Stomach smooth muscle (tissue), 2 donors: ENCODE data around the gene COL4A2.
"Not testable (repeated sequence)": the region's sequence is repeated elsewhere in the genome, so short reads cannot be mapped to it uniquely, and the experiment has no call there.

ENCODE experiments used
- H3K27ac ChIP-seq: one replicate; pipeline ENCODE4 v1.7.0; 2013; ENCODE audit warnings: mild to moderate bottlenecking, low read length, inconsistent platforms
- H3K27me3 ChIP-seq, 2 donors: one replicate each; pipeline ENCODE4 v1.7.0; 2013; ENCODE audit warnings: low read length in 2 of 2; ENCODE audit not compliant: insufficient read depth in 2 of 2, control insufficient read depth in 1 of 2
- H3K36me3 ChIP-seq, 2 donors: one replicate each; pipeline ENCODE4 v1.7.0; 2013; ENCODE audit warnings: low read length in 2 of 2; ENCODE audit not compliant: control insufficient read depth in 2 of 2, insufficient read depth in 2 of 2
- H3K4me1 ChIP-seq: one replicate; pipeline ENCODE4 v1.7.0; 2013; ENCODE audit warnings: low read length; ENCODE audit not compliant: control insufficient read depth, insufficient read depth
- H3K4me3 ChIP-seq, 2 donors: one replicate each; pipeline ENCODE4 v1.7.0; 2013; ENCODE audit warnings: low read length in 2 of 2
- H3K9ac ChIP-seq, 2 donors: one replicate each; pipeline ENCODE4 v1.7.0; 2013; ENCODE audit warnings: low read length in 2 of 2, mild to moderate bottlenecking in 1 of 2
- H3K9me3 ChIP-seq, 2 donors: one replicate each; pipeline ENCODE4 v1.7.0; 2013; ENCODE audit warnings: low read length in 2 of 2; ENCODE audit not compliant: control insufficient read depth in 2 of 2
- donor health status: healthy.
- donor health status: Pancreatic carcinoma.

Gene COL4A2

DNA sequence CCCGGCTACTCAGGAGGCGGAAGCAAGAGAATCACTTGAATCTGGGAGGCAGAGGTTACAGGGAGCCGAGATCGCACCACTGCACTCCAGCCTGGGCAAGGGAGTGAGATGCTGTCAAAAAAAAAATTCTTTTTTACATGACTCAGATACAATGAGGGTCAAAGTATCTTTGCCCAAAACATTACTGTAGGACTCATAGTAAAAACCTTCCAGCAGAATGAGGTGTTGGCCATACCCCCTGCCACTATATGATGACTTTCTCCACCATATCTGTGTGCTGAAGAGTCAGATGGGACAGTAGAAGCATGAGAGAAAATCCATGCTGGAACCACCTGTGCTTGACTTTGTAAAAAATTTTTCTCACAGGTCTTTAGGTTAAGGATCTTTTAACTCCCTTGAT lies 86.7 kb downstream of the COL4A2 start:
- Histone ChIP-seq H3K27me3 (no peaks in the 10 kb centered on the region), H3K36me3 (peaks cover 4 to 5% of the 10 kb centered on the region in 2 donors), H3K9me3 (no peaks in the 10 kb centered on the region), H3K9ac (no peak overlapping the region), H3K4me1 (peaks cover 62% of the 10 kb centered on the region), H3K4me3 (no peak overlapping the region), H3K27ac (peak overlapping the region; percentile 98)

DNA sequence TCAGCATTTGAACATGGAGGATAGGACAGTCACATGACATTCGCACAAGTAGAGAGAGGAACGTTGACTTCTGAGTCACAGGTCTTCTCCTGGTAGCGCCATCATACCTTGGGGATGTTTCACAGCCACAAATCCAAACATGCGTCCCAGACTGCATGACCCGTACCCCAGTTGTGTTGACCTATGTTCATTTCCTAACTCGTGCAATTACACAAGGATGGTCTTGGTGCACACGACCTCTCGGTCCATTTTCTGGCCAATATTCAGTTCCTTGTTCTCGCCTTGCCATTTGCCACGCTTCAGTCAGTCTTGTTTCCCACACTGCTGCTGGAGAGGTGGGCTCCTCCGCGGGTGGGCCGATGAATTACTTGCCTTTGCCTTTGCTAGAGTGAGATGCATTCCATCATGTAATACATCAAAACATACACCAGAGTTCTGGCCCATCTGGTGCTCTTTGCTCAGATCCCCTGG lies 87.3 kb downstream of the COL4A2 start:
- H3K4me3 ChIP-seq, result no peak overlapping the region
- H3K4me1 ChIP-seq, result peaks cover 62% of the 10 kb centered on the region
- H3K36me3 ChIP-seq, result peaks cover under 1 to 4% of the 10 kb centered on the region in 2 donors
- no peak overlapping the region for H3K9ac ChIP-seq
- H3K9me3 ChIP-seq, result no peaks in the 10 kb centered on the region
- no peaks in the 10 kb centered on the region for H3K27me3 ChIP-seq
- peak overlapping the region; percentile 98 for H3K27ac ChIP-seq

DNA sequence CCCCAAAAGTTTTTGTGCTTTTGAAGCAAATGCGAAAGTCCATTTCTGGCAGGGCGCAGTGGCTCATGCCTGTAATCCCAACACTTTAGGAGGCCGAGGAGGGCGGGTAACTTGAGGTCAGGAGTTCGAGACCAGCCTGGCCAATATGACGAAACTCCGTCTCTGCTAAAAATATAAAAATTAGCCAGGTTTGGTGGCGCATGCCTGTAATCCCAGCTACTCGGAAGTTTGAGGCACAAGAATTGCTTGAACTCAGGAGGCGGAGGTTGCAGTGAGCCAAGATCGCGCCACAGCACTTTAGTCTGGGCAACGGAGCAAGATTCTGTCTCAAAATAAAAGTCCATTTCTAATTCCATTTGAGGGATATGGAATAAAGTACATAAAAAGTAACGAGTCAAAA lies 88.5 kb downstream of the COL4A2 start:
- Histone ChIP-seq H3K4me1 (peaks cover 61% of the 10 kb centered on the region), H3K27ac (peak overlapping the region; percentile 98)

DNA sequence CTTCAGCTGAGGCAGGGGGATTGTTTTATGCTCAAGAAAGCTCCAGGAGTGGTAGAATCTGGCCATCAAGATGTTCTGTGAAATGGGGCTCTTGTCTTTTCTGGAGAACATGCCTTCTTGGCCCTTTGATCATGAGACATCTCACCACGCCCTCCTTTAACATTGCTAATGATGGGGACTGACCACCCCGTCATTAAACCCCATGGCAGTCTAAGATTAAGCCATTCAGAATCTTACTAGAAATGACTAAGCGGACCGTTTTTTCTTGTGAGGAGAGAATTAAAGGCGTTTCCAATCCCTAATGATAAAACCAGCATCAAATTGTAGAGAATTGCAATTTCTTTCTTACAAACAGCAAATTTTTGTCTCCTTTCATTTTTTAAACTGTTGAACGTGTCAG lies 89.4 kb downstream of the COL4A2 start:
- peaks cover 0 to 4% of the 10 kb centered on the region in 2 donors for H3K36me3 ChIP-seq
- H3K9me3 ChIP-seq, result no peaks in the 10 kb centered on the region
- peak overlapping the region; percentile 98 for H3K27ac ChIP-seq
- peaks cover 56% of the 10 kb centered on the region for H3K4me1 ChIP-seq
- H3K4me3 ChIP-seq, result peak overlapping the region in 1 of 2 donors; percentile 6
- H3K9ac ChIP-seq, result peak overlapping the region; percentile 68
- H3K27me3 ChIP-seq, result no peaks in the 10 kb centered on the region

More for the DNA sequence above, 88.5 kb downstream of the COL4A2 start:
- H3K27me3 ChIP-seq, H3K4me3 ChIP-seq, H3K36me3 ChIP-seq, H3K9me3 ChIP-seq: not testable (repeated sequence)
- H3K9ac ChIP-seq, result peak overlapping the region in 1 of 2 donors; percentile 68

DNA sequence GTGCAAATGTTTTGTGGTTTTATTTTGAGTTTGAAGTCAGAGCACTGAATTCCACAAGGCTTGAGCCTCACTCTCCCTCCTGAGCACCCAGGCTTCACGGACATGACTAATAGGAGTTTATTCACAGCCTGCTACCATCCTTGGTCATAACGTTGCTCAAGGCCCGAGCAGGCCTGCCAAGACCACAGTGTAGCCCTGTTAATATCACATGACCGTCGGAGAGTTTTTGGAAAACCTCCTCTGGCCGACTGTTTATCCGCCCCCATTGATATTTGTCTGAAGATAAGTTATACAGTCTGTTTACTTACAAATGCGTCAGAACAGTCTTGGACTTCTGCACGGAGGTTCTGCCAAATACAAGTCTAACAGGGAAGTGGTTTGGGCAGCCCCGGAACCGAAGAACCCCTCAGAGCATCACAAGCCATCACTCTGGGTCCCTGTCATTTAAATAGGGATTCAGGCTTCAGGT lies 89.9 kb downstream of the COL4A2 start:
- Histone ChIP-seq H3K4me1 (peaks cover 53% of the 10 kb centered on the region), H3K36me3 (peaks cover 0 to 4% of the 10 kb centered on the region in 2 donors)

DNA sequence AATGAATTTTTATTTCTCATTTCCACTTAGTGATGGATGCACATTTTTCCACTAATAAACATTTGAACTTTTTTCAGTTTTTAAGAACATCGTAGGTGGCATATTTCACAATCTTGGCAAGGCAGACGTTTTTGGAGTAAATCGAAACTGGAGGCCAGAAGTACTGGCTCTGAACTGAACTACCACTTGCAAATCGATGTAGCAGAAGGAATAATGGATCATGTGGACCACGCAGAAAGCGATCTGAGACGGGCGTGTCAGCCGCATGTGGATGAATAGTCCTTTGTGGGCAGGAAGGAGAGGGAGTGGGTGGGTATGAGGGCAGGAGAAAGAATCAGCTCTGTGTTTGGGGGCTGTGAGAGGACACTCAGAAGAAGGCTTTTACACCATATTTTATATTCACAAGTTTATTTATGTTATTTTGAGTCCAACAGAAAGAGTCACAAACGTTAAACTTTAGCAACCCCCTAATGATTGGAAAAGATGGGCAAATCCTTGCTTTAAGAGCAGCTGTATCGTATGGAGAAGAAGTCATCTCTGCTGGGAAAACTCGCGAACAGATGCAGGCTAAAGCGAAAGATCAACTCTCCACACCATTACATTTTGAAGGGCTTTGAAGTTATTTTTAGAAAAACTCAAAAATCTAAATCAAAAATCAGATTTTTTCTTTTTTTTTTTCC lies 90.5 kb downstream of the COL4A2 start:
- H3K4me3 ChIP-seq, result peak overlapping the region; percentile 12 to 67
- H3K36me3 ChIP-seq, result peaks cover 2 to 4% of the 10 kb centered on the region in 2 donors
- peak overlapping the region; percentile 98 for H3K27ac ChIP-seq
- no peaks in the 10 kb centered on the region for H3K9me3 ChIP-seq
- no peaks in the 10 kb centered on the region for H3K27me3 ChIP-seq
- peaks cover 49% of the 10 kb centered on the region for H3K4me1 ChIP-seq
- H3K9ac ChIP-seq, result peak overlapping the region; percentile 70 to 82

More for the DNA sequence above, 89.9 kb downstream of the COL4A2 start:
- Histone ChIP-seq H3K27me3 (no peaks in the 10 kb centered on the region), H3K27ac (peak overlapping the region; percentile 98), H3K9ac (peak overlapping the region; percentile 70 to 82), H3K4me3 (peak overlapping the region in 1 of 2 donors; percentile 67), H3K9me3 (no peaks in the 10 kb centered on the region)

DNA sequence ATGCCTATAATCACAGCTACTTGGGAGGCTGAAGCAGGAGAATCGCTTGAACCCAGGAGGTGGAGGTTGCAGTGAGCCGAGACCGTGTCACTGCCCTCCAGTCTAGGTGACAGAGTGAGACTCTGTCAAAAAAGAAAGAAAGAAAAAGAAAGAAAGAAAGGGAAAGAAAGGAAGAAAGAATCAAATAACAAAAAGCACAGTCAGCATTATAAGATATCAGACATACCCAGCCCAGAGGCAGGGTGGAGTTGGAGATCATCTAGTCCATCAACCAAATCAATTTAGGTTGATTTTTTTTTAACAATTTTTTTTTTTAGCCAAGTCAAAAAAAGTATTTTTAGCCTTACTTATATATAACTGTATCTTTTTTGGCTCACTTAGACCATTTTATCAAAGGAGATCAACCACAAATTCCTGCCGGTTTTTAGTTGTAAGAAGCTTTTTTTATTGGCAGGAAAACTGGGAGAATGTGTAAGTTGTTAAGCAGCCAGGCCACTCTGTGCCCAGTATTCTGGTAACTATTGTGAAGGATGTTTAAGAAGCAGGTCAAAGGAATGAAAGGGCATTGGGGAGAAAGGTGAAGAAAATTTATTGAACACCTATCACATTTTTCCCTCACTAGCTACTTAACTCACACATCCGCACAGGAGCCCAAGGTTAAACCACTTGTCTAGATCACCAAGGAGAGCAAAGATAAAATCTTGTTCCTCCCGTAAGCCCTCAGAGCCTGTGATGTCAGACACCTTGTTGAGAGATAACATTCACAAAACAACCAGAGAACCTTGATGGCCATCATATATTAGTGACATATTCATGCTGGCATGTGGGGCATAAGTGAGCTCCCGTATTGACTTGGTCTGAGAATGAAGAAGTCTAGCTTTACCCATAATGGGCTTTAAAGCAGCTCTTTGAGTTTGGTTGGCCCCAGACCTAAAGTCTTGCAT lies 91.8 kb downstream of the COL4A2 start:
- no peak overlapping the region for H3K4me3 ChIP-seq
- H3K9me3 ChIP-seq, result no peaks in the 10 kb centered on the region
- peak overlapping the region; percentile 98 for H3K27ac ChIP-seq
- peak overlapping the region in 1 of 2 donors; percentile 70 for H3K9ac ChIP-seq
- peaks cover 3 to 4% of the 10 kb centered on the region in 2 donors for H3K36me3 ChIP-seq
- H3K4me1 ChIP-seq, result peaks cover 49% of the 10 kb centered on the region
- H3K27me3 ChIP-seq, result no peaks in the 10 kb centered on the region

DNA sequence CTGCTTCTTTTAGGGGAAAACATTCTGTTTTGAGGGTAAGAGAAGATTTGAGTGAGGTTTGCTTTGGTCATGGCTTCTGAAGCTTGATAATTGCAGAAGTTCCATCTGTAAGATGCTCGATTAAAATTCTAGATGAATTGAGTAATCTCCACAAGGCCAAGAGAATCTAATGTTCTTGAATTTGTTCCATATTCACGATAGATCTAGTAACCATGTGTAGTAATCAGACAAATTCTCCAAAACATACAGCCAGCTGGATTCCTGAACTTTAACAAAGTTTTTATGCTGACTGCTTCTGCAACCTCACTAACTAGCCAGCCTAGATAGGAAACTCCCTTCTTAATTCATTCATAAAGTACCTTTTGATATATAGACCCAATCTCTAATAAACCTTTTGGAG lies 92.7 kb downstream of the COL4A2 start:
- Histone ChIP-seq H3K27me3 (no peaks in the 10 kb centered on the region), H3K9me3 (no peaks in the 10 kb centered on the region), H3K9ac (no peak overlapping the region), H3K36me3 (peaks cover 2 to 3% of the 10 kb centered on the region in 2 donors), H3K27ac (peak overlapping the region; percentile 98), H3K4me1 (peaks cover 47% of the 10 kb centered on the region), H3K4me3 (no peak overlapping the region)

DNA sequence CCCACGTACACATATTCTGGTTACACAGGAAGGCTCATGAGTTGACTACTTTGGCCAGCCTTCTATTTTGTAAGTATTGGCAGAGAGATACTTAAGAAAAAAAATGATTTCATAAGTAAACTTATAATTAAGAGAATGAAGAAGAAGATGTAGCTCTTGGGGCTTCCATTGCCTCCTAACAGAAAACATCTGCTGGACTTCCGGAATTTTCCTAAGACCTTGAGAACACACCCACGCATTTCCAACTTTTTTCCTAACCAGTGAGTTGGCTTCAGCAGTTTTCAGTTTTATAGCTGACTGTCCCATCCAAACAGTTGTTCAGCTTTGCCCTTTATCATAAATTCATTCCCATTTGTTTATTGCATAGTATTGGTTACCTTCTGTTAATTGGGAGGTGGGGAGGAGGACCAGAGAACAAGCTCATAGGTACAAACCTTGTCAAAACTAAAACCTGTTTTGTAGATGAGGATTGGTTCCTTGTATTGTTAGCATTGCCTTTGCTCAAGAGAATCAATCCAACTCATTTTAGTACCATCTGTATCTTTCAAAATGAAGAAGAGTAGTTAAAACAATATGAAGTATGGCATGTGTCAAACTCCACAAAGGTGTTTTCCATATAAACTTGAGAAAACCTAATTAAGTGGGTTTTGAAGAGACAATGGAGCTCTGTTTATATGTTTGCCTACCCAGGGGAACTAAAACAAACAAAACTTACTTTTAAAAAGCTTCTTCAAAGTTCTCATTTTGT lies 93.9 kb downstream of the COL4A2 start:
- H3K4me3 ChIP-seq, result no peak overlapping the region
- peaks cover 0 to 3% of the 10 kb centered on the region in 2 donors for H3K36me3 ChIP-seq
- H3K27ac ChIP-seq, result no peak overlapping the region
- H3K9ac ChIP-seq, result no peak overlapping the region
- H3K27me3 ChIP-seq, result no peaks in the 10 kb centered on the region
- H3K4me1 ChIP-seq, result peaks cover 54% of the 10 kb centered on the region
- no peaks in the 10 kb centered on the region for H3K9me3 ChIP-seq
